ENCODE measurements around the gene MSI2.

Gene MSI2

GRCh38 chr17:57273490-57273889 is 17.2 kb downstream of the MSI2 start:
- H3K4me3 Mint-ChIP-seq, result no peak overlapping the region
- peaks cover 28% of the 10 kb centered on the region for H3K4me1 Mint-ChIP-seq

GRCh38 chr17:57274162-57274561 is 17.8 kb downstream of the MSI2 start:
- Mint-ChIP-seq H3K36me3 (peaks cover 71% of the 10 kb centered on the region), H3K27ac (no peak overlapping the region), H3K9me3 (no peaks in the 10 kb centered on the region), H3K4me1 (peaks cover 33% of the 10 kb centered on the region), H3K27me3 (no peaks in the 10 kb centered on the region), H3K4me3 (no peak overlapping the region)
- no peak for ATAC-seq

More at GRCh38 chr17:57273490-57273889, 17.2 kb downstream of the MSI2 start:
- Mint-ChIP-seq H3K36me3 (peaks cover 71% of the 10 kb centered on the region), H3K27ac (no peak overlapping the region), H3K27me3 (no peaks in the 10 kb centered on the region), H3K9me3 (no peaks in the 10 kb centered on the region)
- no peak for ATAC-seq

DNA sequence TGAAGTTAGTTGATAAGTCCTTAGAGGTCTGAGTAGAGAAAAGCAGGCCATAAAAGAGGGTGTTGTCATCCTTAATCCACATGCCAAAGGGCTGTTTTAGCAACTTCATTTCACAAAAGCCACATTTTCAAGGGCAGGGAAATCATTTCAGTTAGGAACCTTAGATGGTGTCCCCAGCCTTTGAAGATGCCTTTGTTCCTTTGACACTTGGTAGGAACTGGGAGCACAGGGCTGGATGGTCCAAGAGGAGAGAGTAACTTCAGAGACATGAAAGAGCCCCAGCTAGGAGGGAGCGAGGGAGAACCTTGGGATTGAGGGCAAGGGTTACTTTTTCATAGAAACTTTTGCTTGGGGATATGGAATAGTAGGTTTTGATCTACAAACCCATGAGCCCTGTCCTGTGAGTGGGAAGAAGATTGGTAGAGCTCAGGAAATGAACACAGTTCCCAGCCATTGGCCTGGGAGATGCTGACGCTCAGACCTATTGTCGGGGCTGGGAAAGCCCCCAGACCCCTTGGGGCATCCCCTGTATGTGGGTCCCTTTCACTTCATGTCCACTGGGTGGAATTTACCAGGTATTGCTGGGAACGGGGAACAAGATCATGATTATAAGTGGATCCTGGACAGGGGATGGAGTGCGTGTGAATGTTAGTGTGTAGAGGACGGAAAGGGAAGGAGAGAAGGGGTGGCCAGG is 18.9 kb downstream of the MSI2 start:
- no peaks in the 10 kb centered on the region for H3K9me3 Mint-ChIP-seq
- ATAC-seq, result no peak
- no peak overlapping the region for H3K27ac Mint-ChIP-seq
- peaks cover 72% of the 10 kb centered on the region for H3K36me3 Mint-ChIP-seq
- no peak overlapping the region for H3K4me3 Mint-ChIP-seq
- no peaks in the 10 kb centered on the region for H3K27me3 Mint-ChIP-seq
- peaks cover 34% of the 10 kb centered on the region for H3K4me1 Mint-ChIP-seq

GRCh38 chr17:57276621-57277020 is 20.3 kb downstream of the MSI2 start:
- no peak for ATAC-seq
- H3K4me3 Mint-ChIP-seq, result no peak overlapping the region
- H3K9me3 Mint-ChIP-seq, result no peaks in the 10 kb centered on the region
- H3K27ac Mint-ChIP-seq, result peak overlapping the region; percentile 25
- no peaks in the 10 kb centered on the region for H3K27me3 Mint-ChIP-seq
- peaks cover 75% of the 10 kb centered on the region for H3K36me3 Mint-ChIP-seq
- H3K4me1 Mint-ChIP-seq, result peaks cover 29% of the 10 kb centered on the region

DNA sequence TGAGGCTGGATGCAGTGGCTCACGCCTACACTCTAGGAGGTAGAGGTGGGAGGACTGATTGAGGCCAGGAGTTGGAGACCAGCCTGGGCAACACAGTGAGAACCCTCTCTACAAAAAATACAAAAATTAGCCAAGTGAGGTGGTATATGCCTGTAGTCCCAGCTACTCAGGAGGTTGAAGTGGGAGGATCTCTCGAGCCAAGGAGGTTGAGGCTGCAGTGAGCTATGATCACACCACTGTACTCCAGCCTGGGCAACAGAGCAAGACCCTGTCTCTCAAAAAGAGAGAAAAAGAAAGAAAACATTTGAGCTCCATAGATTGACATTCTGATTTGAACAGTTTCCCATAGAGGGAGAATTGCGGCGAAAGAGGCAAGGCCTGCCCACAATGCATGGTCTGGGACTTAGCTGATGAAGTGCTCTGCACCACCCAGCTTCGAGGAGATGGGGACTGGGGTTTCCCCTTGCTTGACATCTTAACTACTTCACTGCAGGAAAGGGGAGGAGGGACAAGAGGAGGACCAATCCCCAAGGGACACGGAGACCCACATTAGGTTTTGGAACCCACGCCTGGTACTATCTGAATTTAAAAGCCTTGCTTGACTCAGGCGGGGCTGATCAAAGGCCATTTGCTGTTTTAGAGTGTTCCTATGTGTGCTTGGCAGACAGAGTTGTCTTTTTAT is 21.7 kb downstream of the MSI2 start:
- no peaks in the 10 kb centered on the region for H3K27me3 Mint-ChIP-seq
- no peak overlapping the region for H3K4me3 Mint-ChIP-seq
- peaks cover 31% of the 10 kb centered on the region for H3K4me1 Mint-ChIP-seq
- no peaks in the 10 kb centered on the region for H3K9me3 Mint-ChIP-seq
- H3K27ac Mint-ChIP-seq, result no peak overlapping the region
- peaks cover 73% of the 10 kb centered on the region for H3K36me3 Mint-ChIP-seq
- ATAC-seq, result no peak

DNA sequence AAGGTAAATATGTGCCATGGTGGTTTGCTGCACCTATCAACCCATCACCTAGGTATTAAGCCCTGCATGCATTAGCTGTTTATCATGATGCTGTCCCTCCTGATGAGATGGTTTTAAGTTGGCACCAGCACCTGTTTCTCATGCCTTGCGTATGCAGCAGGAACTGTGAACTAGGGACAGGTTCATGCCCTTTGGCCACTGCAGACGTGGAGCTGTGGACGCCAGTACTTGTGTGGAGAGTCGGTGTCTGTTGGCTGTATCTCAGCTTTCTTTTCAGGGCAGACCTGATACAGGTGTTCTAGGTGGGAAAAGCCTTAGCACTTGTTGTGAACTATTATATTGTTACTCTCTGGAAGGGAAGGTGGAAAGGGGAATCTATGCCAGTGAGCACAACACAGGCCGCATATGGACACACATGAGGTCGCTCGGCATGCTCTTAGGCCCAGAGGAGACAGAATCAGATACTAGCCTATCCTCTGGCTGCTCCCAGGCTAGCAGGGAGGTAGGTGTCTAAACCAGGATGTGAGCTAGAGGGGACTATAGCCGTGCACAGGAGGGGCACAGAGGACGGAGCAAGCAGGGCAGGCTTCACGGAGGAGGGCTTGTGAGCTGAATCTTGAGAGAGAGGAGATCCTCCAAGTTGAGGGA is 22.5 kb downstream of the MSI2 start:
- no peaks in the 10 kb centered on the region for H3K27me3 Mint-ChIP-seq
- no peak overlapping the region for H3K4me3 Mint-ChIP-seq
- no peaks in the 10 kb centered on the region for H3K9me3 Mint-ChIP-seq
- H3K36me3 Mint-ChIP-seq, result peaks cover 75% of the 10 kb centered on the region
- ATAC-seq, result no peak
- H3K4me1 Mint-ChIP-seq, result peaks cover 38% of the 10 kb centered on the region
- H3K27ac Mint-ChIP-seq, result no peak overlapping the region

DNA sequence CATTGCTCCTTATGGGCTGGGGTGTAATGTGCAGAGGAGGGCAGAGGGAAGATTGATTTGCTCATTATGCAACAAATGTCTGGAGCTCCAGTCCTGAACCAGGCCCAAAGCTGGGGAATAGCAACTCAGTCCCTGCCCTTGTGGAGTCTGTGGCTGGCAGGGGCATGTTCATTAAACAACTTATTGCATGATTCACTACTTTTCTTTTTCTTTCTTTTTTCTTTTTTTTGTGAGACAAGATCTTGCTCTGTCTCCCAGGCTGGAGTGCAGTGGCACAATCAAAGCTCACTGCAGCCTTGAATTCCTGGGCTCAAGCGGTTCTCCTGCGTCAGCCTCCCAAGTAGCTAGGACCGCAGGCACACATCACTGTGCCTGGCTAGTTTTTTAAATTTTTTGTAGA is 23.1 kb downstream of the MSI2 start:
- H3K27ac Mint-ChIP-seq, result no peak overlapping the region
- no peaks in the 10 kb centered on the region for H3K27me3 Mint-ChIP-seq
- no peaks in the 10 kb centered on the region for H3K9me3 Mint-ChIP-seq
- no peak overlapping the region for H3K4me3 Mint-ChIP-seq
- H3K4me1 Mint-ChIP-seq, result peaks cover 42% of the 10 kb centered on the region
- ATAC-seq, result no peak
- H3K36me3 Mint-ChIP-seq, result peaks cover 69% of the 10 kb centered on the region

DNA sequence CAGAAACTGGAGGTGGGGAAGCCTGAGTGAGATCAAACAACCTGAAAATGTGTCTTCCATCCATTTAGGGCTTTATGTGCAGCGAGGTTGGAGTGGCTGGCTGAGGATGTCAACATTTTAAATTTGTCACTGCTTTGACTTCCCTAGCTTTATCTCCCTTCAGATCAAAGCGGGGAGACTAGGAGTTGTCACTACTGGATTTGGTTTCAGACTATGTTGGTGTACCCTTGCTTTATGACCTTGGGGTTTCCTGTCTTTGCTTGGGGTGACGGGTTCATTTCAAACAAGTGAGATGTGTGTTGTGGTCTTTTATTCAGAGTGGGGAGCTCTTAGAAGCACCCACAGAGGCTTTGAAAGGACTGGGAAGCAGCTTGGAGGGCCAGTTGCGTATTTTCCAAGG is 25.6 kb downstream of the MSI2 start:
- H3K4me1 Mint-ChIP-seq, result peaks cover 45% of the 10 kb centered on the region
- H3K4me3 Mint-ChIP-seq, result no peak overlapping the region
- no peaks in the 10 kb centered on the region for H3K27me3 Mint-ChIP-seq
- no peak overlapping the region for H3K27ac Mint-ChIP-seq
- ATAC-seq, result no peak
- no peaks in the 10 kb centered on the region for H3K9me3 Mint-ChIP-seq
- H3K36me3 Mint-ChIP-seq, result peaks cover 53% of the 10 kb centered on the region

- peaks cover 53% of the 10 kb centered on the region for H3K36me3 Mint-ChIP-seq
- no peaks in the 10 kb centered on the region for H3K9me3 Mint-ChIP-seq
- H3K4me1 Mint-ChIP-seq, result peaks cover 45% of the 10 kb centered on the region
- no peak for ATAC-seq
- no peaks in the 10 kb centered on the region for H3K27me3 Mint-ChIP-seq
- H3K4me3 Mint-ChIP-seq, result no peak overlapping the region
- H3K27ac Mint-ChIP-seq, result no peak overlapping the region
These were observed 26.0 kb downstream of the MSI2 start for GRCh38 chr17:57282296-57282695.

DNA sequence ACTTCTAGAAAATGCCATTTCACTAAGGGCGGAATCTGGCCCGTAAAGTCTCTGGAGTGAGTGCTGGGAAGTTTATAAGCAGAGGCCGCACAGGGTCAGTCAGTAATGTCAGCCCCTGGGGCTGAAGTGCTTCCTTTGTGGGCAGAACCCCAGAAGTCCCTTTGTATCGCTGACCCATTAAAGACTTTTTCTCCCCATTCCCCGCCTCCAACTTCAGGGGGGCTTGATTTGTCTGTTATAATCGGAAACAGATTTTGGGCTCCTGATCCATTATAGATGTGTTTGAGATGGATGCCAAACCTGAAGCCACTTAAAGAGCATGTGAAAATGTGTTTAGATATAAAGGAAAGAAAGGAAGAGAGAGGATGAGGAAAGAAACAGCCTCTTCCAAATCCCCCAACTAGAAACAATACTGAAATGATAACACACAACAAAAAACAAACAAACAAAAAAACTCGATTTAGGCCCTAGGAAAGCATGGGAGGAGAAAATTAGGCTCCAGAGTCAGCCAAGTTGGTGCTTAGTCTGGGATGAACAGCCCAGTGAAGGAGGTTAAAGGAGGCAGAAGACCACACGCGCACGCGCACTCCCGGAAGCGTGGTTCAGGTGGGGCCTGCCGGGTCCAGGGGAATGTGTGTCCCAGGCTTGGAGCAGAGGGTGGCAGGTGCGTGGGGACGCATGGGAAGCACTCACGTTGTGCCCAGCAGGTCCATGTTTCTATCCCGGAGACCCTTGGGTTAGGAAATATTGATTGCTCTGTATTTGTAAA is 27.1 kb downstream of the MSI2 start:
- Mint-ChIP-seq H3K27ac (no peak overlapping the region), H3K4me3 (no peak overlapping the region), H3K4me1 (peaks cover 53% of the 10 kb centered on the region), H3K27me3 (no peaks in the 10 kb centered on the region), H3K9me3 (no peaks in the 10 kb centered on the region), H3K36me3 (peaks cover 49% of the 10 kb centered on the region)
- ATAC-seq, result no peak

- no peaks in the 10 kb centered on the region for H3K27me3 Mint-ChIP-seq
- ATAC-seq, result no peak
- peaks cover 45% of the 10 kb centered on the region for H3K36me3 Mint-ChIP-seq
- peaks cover 54% of the 10 kb centered on the region for H3K4me1 Mint-ChIP-seq
- H3K27ac Mint-ChIP-seq, result peak overlapping the region; percentile 73
- H3K9me3 Mint-ChIP-seq, result no peaks in the 10 kb centered on the region
- H3K4me3 Mint-ChIP-seq, result peak overlapping the region; percentile 69
These were observed 28.3 kb downstream of the MSI2 start for GRCh38 chr17:57284583-57284982.

DNA sequence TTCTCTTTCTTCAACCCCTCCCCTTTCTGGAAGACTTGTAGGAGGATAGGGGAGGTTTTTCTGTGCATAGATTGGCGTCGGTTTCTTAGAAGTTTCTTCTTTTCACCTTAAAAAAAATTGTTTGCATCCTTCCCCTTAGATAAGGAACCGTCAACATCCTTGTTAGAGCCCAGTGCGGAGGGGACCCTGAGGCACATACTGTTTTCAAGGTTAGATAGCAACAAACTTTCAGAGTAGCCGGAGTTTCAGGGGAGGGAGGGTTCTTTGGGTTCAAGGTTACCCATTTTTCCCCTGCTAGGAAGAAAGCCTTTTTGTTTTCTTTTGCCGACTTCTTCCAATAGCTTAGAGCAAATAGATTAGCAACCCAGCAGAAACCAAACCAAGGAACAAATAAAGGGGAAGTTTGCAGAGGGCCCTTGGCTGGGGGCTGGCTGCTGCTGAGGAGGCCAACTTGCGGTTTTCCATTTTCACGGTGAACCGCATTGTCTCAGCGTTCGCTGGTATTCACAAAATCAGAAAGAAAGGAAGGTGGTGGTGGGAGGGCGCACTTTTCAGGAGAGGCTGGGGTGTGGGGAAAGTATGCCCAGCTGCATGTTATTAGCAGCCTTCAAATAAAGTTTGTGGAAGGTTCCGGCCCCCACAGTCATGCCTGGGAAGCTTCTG is 28.8 kb downstream of the MSI2 start:
- Mint-ChIP-seq H3K9me3 (no peaks in the 10 kb centered on the region), H3K4me3 (peak overlapping the region; percentile 69), H3K4me1 (peaks cover 52% of the 10 kb centered on the region), H3K27ac (peak overlapping the region; percentile 73), H3K36me3 (peaks cover 43% of the 10 kb centered on the region), H3K27me3 (no peaks in the 10 kb centered on the region)
- ATAC-seq, result peak; percentile 81

DNA sequence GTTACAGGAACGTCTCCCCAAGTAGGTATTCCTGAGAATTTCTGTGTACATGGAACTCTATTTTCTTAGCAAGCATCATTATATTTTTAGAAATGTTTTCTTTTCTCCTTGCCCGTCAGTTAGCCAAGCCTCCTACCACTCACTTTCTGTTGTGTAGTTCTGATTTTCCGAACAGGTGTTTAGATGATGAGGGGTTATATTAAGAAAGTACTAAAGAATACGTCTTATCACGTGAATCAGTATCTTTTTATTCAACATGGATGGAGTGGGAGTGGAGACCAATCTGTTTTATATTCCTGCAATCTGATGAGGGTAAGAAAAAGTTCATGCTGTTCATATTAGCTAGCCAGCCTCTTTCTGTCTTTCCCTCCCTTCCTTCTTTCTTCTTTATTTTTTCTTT is 29.4 kb downstream of the MSI2 start:
- peaks cover 50% of the 10 kb centered on the region for H3K4me1 Mint-ChIP-seq
- H3K27me3 Mint-ChIP-seq, result no peaks in the 10 kb centered on the region
- no peak for ATAC-seq
- H3K27ac Mint-ChIP-seq, result peak overlapping the region; percentile 73
- H3K9me3 Mint-ChIP-seq, result no peaks in the 10 kb centered on the region
- H3K36me3 Mint-ChIP-seq, result peaks cover 39% of the 10 kb centered on the region
- peak overlapping the region; percentile 69 for H3K4me3 Mint-ChIP-seq

DNA sequence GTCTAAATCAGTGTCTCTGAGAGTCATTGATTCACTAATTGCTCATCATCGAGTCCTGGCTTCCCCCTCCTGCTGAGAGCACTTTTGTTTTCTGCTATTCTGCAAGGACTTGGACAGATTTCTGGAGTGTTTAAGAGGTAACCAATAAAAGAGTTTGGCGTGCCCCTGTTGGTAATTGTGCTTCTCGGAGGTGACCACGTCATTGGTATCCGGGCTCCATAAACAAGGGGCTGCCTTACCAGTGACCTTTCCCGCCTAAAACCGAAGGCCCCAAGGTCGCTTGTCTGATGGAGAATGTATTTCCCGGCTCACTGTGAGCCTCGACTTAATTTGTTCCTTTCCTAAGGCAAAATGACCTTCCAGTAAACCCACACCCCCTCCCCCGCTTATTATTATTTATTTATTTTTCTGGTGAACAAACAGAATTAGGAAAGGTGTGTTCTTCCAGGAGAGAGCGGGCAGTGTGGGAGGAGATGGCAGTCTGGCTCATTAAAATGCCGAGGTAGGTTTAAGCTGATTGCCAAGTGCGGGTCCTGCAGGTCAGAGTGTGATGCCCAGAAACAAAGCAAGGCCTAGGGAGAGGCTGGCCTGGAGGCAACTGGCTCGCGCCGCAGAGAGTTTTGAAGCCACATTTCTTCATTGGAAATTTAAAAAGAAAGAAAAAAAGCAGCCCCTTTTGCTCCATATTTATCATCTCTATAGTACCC is 30.2 kb downstream of the MSI2 start:
- H3K4me3 Mint-ChIP-seq, result no peak overlapping the region
- no peak for ATAC-seq
- peak overlapping the region; percentile 73 for H3K27ac Mint-ChIP-seq
- H3K27me3 Mint-ChIP-seq, result no peaks in the 10 kb centered on the region
- peaks cover 38% of the 10 kb centered on the region for H3K36me3 Mint-ChIP-seq
- no peaks in the 10 kb centered on the region for H3K9me3 Mint-ChIP-seq
- peaks cover 50% of the 10 kb centered on the region for H3K4me1 Mint-ChIP-seq

Data from stimulated activated memory B cell treated with anti-CD40 and anti-IgM and Interleukin-4, amounts not matched to agents 10 μg/mL and 1 μg/mL and 100 μg/mL, for 72 hours (primary cell).